ENCODE results near the gene DRC1.
"Not testable (repeated sequence)": the region's sequence is repeated elsewhere in the genome, so short reads cannot be mapped to it uniquely, and the experiment has no call there.

The DRC1 gene

GRCh38 chr2:26401739-26402541, at the start of gene DRC1:
Gene DRC1 (plus strand): TSS chr2:26401920. CDS start chr2:26401990, 70 bp downstream.
- no peak for DNase-seq

- DNase-seq, result no peak
These were observed 48.8 kb upstream of the DRC1 start for GRCh38 chr2:26352892-26353291.

GRCh38 chr2:26354469-26354868, 47.3 kb upstream of the DRC1 start:
- DNase-seq, result not testable (repeated sequence)

- no peak for DNase-seq
These were observed 46.4 kb upstream of the DRC1 start for GRCh38 chr2:26355038-26355995.

- DNase-seq, result no peak
These were observed 45.6 kb upstream of the DRC1 start for GRCh38 chr2:26356111-26356510.

GRCh38 chr2:26356771-26357170, 44.9 kb upstream of the DRC1 start:
- no peak for DNase-seq

- no peak for DNase-seq
These were observed 41.7 kb upstream of the DRC1 start for GRCh38 chr2:26359886-26360473.

- no peak for DNase-seq
These were observed 38.4 kb upstream of the DRC1 start for GRCh38 chr2:26363323-26363722.

GRCh38 chr2:26363958-26364357, 37.8 kb upstream of the DRC1 start:
- no peak for DNase-seq

- DNase-seq, result no peak
These were observed 37.1 kb upstream of the DRC1 start for GRCh38 chr2:26364669-26365068.

- DNase-seq, result no peak
These were observed 34.8 kb upstream of the DRC1 start for GRCh38 chr2:26366957-26367356.

GRCh38 chr2:26369664-26370063, 32.1 kb upstream of the DRC1 start:
- not testable (repeated sequence) for DNase-seq

GRCh38 chr2:26370909-26371308, 30.8 kb upstream of the DRC1 start:
- DNase-seq, result not testable (repeated sequence)

- DNase-seq, result no peak
These were observed 24.9 kb upstream of the DRC1 start for GRCh38 chr2:26376799-26377198.

GRCh38 chr2:26380281-26380680, 21.4 kb upstream of the DRC1 start:
- DNase-seq, result no peak

- no peak for DNase-seq
These were observed 19.2 kb upstream of the DRC1 start for GRCh38 chr2:26382564-26382963.

GRCh38 chr2:26384183-26384582, 17.5 kb upstream of the DRC1 start:
- no peak for DNase-seq

GRCh38 chr2:26384597-26384996, 17.1 kb upstream of the DRC1 start:
- no peak for DNase-seq

- no peak for DNase-seq
These were observed 14.5 kb upstream of the DRC1 start for GRCh38 chr2:26387189-26387588.

GRCh38 chr2:26394694-26395093, 7.0 kb upstream of the DRC1 start:
- DNase-seq, result no peak

- DNase-seq, result no peak
These were observed 6.3 kb upstream of the DRC1 start for GRCh38 chr2:26395394-26395793.

GRCh38 chr2:26396734-26397298, 4.9 kb upstream of the DRC1 start:
- no peak for DNase-seq

- no peak for DNase-seq
These were observed 1.8 kb upstream of the DRC1 start for GRCh38 chr2:26399771-26400376.

All from bone marrow (tissue), 2 donors.